ENCODE data around the gene MICAL3.

The MICAL3 gene

GRCh38 chr22:17928391-17928790, 96.0 kb downstream of the MICAL3 start:
- no peak for TF ChIP-seq SIN3A (IDR thresholded peaks at IDR 0.05; ENCODE audit: borderline replicate concordance, insufficient read depth, low read length)
- no peak for TF ChIP-seq FOXP2 (optimal IDR thresholded peaks at IDR 0.05; ENCODE audit: borderline replicate concordance, extremely low read depth, extremely low read length, insufficient read depth)
- TF ChIP-seq, protein P1, sequence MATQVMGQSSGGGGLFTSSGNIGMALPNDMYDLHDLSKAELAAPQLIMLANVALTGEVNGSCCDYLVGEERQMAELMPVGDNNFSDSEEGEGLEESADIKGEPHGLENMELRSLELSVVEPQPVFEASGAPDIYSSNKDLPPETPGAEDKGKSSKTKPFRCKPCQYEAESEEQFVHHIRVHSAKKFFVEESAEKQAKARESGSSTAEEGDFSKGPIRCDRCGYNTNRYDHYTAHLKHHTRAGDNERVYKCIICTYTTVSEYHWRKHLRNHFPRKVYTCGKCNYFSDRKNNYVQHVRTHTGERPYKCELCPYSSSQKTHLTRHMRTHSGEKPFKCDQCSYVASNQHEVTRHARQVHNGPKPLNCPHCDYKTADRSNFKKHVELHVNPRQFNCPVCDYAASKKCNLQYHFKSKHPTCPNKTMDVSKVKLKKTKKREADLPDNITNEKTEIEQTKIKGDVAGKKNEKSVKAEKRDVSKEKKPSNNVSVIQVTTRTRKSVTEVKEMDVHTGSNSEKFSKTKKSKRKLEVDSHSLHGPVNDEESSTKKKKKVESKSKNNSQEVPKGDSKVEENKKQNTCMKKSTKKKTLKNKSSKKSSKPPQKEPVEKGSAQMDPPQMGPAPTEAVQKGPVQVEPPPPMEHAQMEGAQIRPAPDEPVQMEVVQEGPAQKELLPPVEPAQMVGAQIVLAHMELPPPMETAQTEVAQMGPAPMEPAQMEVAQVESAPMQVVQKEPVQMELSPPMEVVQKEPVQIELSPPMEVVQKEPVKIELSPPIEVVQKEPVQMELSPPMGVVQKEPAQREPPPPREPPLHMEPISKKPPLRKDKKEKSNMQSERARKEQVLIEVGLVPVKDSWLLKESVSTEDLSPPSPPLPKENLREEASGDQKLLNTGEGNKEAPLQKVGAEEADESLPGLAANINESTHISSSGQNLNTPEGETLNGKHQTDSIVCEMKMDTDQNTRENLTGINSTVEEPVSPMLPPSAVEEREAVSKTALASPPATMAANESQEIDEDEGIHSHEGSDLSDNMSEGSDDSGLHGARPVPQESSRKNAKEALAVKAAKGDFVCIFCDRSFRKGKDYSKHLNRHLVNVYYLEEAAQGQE (IDR thresholded peaks at IDR 0.05; ENCODE audit: insufficient read depth in 1 of 2, low read depth in 2 of 2, low read length in 2 of 2): no peak
- TF ChIP-seq TAF1 (IDR thresholded peaks at IDR 0.05; ENCODE audit: borderline replicate concordance, insufficient read depth, low read length): no peak
- no peak for TF ChIP-seq POLR2AphosphoS5 (IDR thresholded peaks at IDR 0.05; ENCODE audit: low read depth, low read length)

DNA sequence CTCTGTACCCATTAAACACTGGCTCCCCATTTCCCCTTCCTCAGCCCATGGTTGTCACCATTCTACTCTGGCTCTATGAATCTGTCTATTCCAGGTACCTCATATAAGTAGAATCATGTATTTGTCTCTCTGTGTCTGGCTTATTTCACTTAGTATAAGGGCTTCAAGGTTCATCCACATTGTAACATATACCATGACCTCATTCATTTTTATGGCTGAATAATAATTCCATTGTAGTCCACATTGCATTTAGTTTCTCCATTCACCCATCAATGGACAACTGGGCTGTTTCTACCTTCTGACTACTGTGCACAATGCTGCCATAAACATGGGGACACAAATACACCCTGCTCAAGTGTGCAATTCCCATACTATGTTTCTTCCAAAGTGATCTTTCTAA, 97.3 kb downstream of the MICAL3 start:
- TF ChIP-seq TAF1 (IDR thresholded peaks at IDR 0.05; ENCODE audit: borderline replicate concordance, insufficient read depth, low read length) (no peak), FOXP2 (optimal IDR thresholded peaks at IDR 0.05; ENCODE audit: borderline replicate concordance, extremely low read depth, extremely low read length, insufficient read depth) (no peak), POLR2AphosphoS5 (IDR thresholded peaks at IDR 0.05; ENCODE audit: low read depth, low read length) (no peak), SIN3A (IDR thresholded peaks at IDR 0.05; ENCODE audit: borderline replicate concordance, insufficient read depth, low read length) (no peak)
- TF ChIP-seq, protein P1 (IDR thresholded peaks at IDR 0.05; ENCODE audit: insufficient read depth in 1 of 2, low read depth in 2 of 2, low read length in 2 of 2): no peak

DNA sequence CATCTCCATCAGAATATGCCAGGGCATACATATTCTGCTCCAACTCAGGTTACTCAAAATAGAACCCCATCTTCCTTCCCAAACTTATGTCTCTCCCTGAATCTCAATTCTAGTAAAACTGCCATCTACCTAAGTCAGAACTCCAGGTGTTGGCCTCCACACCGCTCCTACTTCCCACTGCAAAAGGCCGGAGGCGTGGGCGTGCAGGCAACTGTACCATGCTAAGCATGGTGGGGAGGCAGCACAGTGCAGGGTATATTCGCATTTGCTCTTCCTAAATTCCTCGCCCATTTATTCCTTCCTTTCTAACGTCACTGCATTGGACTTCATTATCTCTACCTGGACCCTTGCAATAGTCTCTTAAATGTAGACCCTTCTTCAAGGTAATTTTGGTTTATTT, 97.8 kb downstream of the MICAL3 start:
- TF ChIP-seq SIN3A (IDR thresholded peaks at IDR 0.05; ENCODE audit: borderline replicate concordance, insufficient read depth, low read length): no peak
- TF ChIP-seq FOXP2 (optimal IDR thresholded peaks at IDR 0.05; ENCODE audit: borderline replicate concordance, extremely low read depth, extremely low read length, insufficient read depth): no peak
- no peak for TF ChIP-seq POLR2AphosphoS5 (IDR thresholded peaks at IDR 0.05; ENCODE audit: low read depth, low read length)
- TF ChIP-seq, protein P1 (IDR thresholded peaks at IDR 0.05; ENCODE audit: insufficient read depth in 1 of 2, low read depth in 2 of 2, low read length in 2 of 2): no peak
- TF ChIP-seq TAF1 (IDR thresholded peaks at IDR 0.05; ENCODE audit: borderline replicate concordance, insufficient read depth, low read length): no peak

DNA sequence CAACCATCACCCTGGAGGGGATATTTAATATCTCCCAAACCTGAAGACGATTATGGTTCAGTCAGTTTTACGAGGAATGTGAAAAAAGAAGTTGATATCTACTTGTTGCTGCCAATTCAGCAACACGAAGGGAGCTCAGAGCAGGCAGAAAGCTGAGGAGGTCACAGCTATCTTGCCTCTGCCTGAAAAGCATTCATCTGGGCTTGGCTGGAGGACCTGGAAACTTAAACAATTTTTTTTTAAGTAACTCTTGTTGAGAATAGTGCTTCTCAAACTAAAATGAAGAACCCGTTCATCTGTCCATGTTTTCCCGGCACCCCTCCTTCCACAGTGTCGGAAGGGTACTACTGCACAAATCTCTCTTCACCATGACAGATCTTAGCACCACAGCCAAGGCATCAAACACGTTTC, 98.9 kb downstream of the MICAL3 start:
- TF ChIP-seq TAF1 (IDR thresholded peaks at IDR 0.05; ENCODE audit: borderline replicate concordance, insufficient read depth, low read length): no peak
- TF ChIP-seq, protein P1 (IDR thresholded peaks at IDR 0.05; ENCODE audit: insufficient read depth in 1 of 2, low read depth in 2 of 2, low read length in 2 of 2): no peak
- TF ChIP-seq SIN3A (IDR thresholded peaks at IDR 0.05; ENCODE audit: borderline replicate concordance, insufficient read depth, low read length): no peak

- no peak for TF ChIP-seq FOXP2 (optimal IDR thresholded peaks at IDR 0.05; ENCODE audit: borderline replicate concordance, extremely low read depth, extremely low read length, insufficient read depth)
- TF ChIP-seq POLR2AphosphoS5 (IDR thresholded peaks at IDR 0.05; ENCODE audit: low read depth, low read length): no peak
Measured at GRCh38 chr22:17924735-17925364, 99.5 kb downstream of the MICAL3 start.

All from PFSK-1 (cell line).